GM23338 (cell line): ENCODE data around the gene MEX3B. TPM values are rescaled to one million over a fixed set of nuclear protein-coding genes. Genes with fewer than 3 reads are reported as not detected.

Experiments used
- ATAC-seq: fragments of 200-7000 bp; cut with Tn5 transposase; 3 replicates; pipeline ENCODE4 v1.9.1; 2020
- DNase-seq: peaks from one replicate; pipeline ENCODE4 v3.0.0-alpha.2; 2015; ENCODE audit warnings: low spot score
- H2AFZ ChIP-seq: fragments of 200-600 bp; sonication (generic); 2 replicates; pipeline ENCODE4 v1.8.0; 2016; ENCODE audit warnings: antibody characterized with exemption, mild to moderate bottlenecking, moderate library complexity
- H3F3A ChIP-seq: fragments of 200-600 bp; sonication (generic); replicated peaks from 2 replicates; pipeline ENCODE4 v1.8.0; 2017; ENCODE audit warnings: antibody characterized with exemption, mixed run types, low read depth
- H3K27ac ChIP-seq: fragments of 200-600 bp; sonication (generic); 2 replicates; pipeline ENCODE4 v1.6.1; 2016; ENCODE audit warnings: low read depth
- H3K27me3 ChIP-seq: fragments of 200-600 bp; sonication (generic); 2 replicates; pipeline ENCODE4 v1.8.0; 2016; ENCODE audit warnings: mild to moderate bottlenecking, mixed run types, moderate library complexity; ENCODE audit not compliant: insufficient read depth
- H3K36me3 ChIP-seq: fragments of 200-600 bp; sonication (generic); 2 replicates; pipeline ENCODE4 v1.8.0; 2016; ENCODE audit warnings: mild to moderate bottlenecking; ENCODE audit not compliant: insufficient read depth
- H3K4me1 ChIP-seq: fragments of 200-600 bp; sonication (generic); 2 replicates; pipeline ENCODE4 v1.8.0; 2016; ENCODE audit warnings: mild to moderate bottlenecking, moderate library complexity; ENCODE audit not compliant: insufficient read depth
- H3K4me2 ChIP-seq: fragments of 200-600 bp; sonication (generic); 2 replicates; pipeline ENCODE4 v1.7.1; 2017; ENCODE audit warnings: mixed run types
- H3K4me3 ChIP-seq: fragments of 200-600 bp; sonication (generic); 2 replicates; pipeline ENCODE4 v1.6.1; 2016; ENCODE audit warnings: mixed run types
- H3K79me2 ChIP-seq: fragments of 200-600 bp; sonication (generic); replicated peaks from 2 replicates; pipeline ENCODE4 v1.8.0; 2017; ENCODE audit warnings: mild to moderate bottlenecking; ENCODE audit not compliant: insufficient read depth
- H3K9me2 ChIP-seq: fragments of 200-600 bp; sonication (generic); 2 replicates; pipeline ENCODE4 v1.8.0; 2017; ENCODE audit not compliant: insufficient read depth
- H4K20me1 ChIP-seq: fragments of 200-600 bp; sonication (generic); replicated peaks from 2 replicates; pipeline ENCODE4 v1.8.0; 2017; ENCODE audit warnings: mild to moderate bottlenecking; ENCODE audit not compliant: insufficient read depth
- H3K27ac Mint-ChIP-seq: 2 replicates; pipeline ENCODE4 v1.8.0; 2020; ENCODE audit warnings: inconsistent platforms, mild to moderate bottlenecking, moderate library complexity, mixed read lengths
- H3K27me3 Mint-ChIP-seq: 3 replicates; pipeline ENCODE4 v1.8.0; 2022; ENCODE audit warnings: low read depth, mild to moderate bottlenecking, moderate library complexity, mixed read lengths, inconsistent platforms; ENCODE audit not compliant: insufficient read depth, poor library complexity
- H3K36me3 Mint-ChIP-seq: 3 replicates; pipeline ENCODE4 v1.8.0; 2021; ENCODE audit warnings: low read depth, mild to moderate bottlenecking, inconsistent platforms, moderate library complexity, mixed read lengths
- H3K4me1 Mint-ChIP-seq: 3 replicates; pipeline ENCODE4 v1.8.0; 2020; ENCODE audit warnings: mild to moderate bottlenecking, inconsistent platforms, mixed read lengths
- H3K4me3 Mint-ChIP-seq: 3 replicates; pipeline ENCODE4 v1.8.0; 2021; ENCODE audit warnings: moderate library complexity, mild to moderate bottlenecking, inconsistent platforms, mixed read lengths
- H3K9me3 Mint-ChIP-seq: 3 replicates; pipeline ENCODE4 v1.8.0; 2020; ENCODE audit warnings: moderate library complexity, mild to moderate bottlenecking, inconsistent platforms, mixed read lengths
- CREB1 ChIP-seq: fragments of 250-450 bp; sonication (Bioruptor Pico); IDR thresholded peaks from 2 replicates; pipeline ENCODE4 v1.5.0; 2020; ENCODE audit warnings: low read depth, mild to moderate bottlenecking, moderate library complexity
- CTCF ChIP-seq, 2 experiments: fragments of 200-600 bp in 1 of 2; sonication (generic) in 1 of 2; conservative IDR thresholded peaks; 2 replicates each; pipeline versions ENCODE4 v1.5.1 to v1.6.1; 2016 to 2017; ENCODE audit warnings: antibody characterized with exemption in 2 of 2, low read depth in 2 of 2, mild to moderate bottlenecking in 2 of 2, moderate library complexity in 1 of 2
- ETS1 ChIP-seq: IDR thresholded peaks from 2 replicates; pipeline ENCODE4 v1.6.1; 2016; ENCODE audit warnings: antibody characterized with exemption
- EZH2 ChIP-seq: fragments of 200-600 bp; sonication (generic); IDR thresholded peaks from one replicate; pipeline ENCODE4 v1.8.0; 2017; ENCODE audit warnings: antibody characterized with exemption, mild to moderate bottlenecking, low read depth; ENCODE audit not compliant: unreplicated experiment
- POLR2AphosphoS5 ChIP-seq: IDR thresholded peaks from 2 replicates; pipeline ENCODE4 v1.6.1; 2016; ENCODE audit warnings: antibody characterized with exemption, low read depth
- REST ChIP-seq: IDR thresholded peaks from one replicate; pipeline ENCODE4 v1.6.1; 2018; ENCODE audit warnings: antibody characterized with exemption; ENCODE audit not compliant: unreplicated experiment
- ZNF114 ChIP-seq: fragments of 250-450 bp; sonication (Bioruptor Pico); IDR thresholded peaks from 2 replicates; pipeline ENCODE4 v1.5.0; 2020; ENCODE audit warnings: mild to moderate bottlenecking, moderate library complexity
- ZNF331 ChIP-seq: fragments of 250-450 bp; sonication (Bioruptor Pico); IDR thresholded peaks from 2 replicates; pipeline ENCODE4 v1.5.0; 2020; ENCODE audit warnings: low read depth, mild to moderate bottlenecking, moderate library complexity
- ZNF462 ChIP-seq: fragments of 250-450 bp; sonication (Bioruptor Pico); IDR thresholded peaks from 2 replicates; pipeline ENCODE4 v1.5.0; 2020; ENCODE audit warnings: mild to moderate bottlenecking, moderate library complexity
- polyA plus RNA-seq: library from polyadenylated mRNA; unstranded; fragments of >200 nt; fragmentation: Nextera tagmentation; extraction: Ambion mirVana; gene quantifications from 2 replicates; pipeline ENCODE4 v1.2.1, GENCODE V29; 2016
- total RNA-seq: library from RNA; depleted of rRNA; stranded (reverse); fragments of >200 nt; shearing (Covaris generic); gene quantifications from 2 replicates; pipeline ENCODE4 v1.2.3, GENCODE V29; 2014

MEX3B gene
- total and polyA plus RNA-seq, 2 experiments from 2014 or later: 5.3 to 15.7 TPM

DNA sequence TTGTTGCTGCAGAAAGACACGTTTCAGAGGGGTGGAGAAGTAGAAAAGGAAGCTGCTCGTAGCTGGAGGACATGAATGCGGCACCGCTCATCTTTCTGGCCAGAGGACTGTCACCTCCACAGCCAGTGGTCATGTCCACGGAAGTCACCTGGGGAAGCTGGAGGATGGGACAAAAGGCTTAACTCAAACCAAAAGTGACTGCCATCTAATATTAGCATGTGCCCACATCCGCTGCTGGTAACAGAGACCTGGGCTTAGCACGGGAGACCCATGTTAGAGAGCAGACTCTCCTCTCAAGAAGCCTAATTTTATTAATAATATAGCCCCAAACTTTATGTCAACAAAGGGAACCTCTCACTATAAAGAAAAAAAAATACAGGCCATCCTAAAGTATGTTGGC is 5.9 kb downstream of the MEX3B start:
- Histone ChIP-seq H3K9me2 (no peaks in the 10 kb centered on the region), H3K36me3 (0 out of 2 replicates have a peak, but pooled peaks cover 7% of the 10 kb centered on the region), H2AFZ (no peak overlapping the region), H3K4me2 (no peak overlapping the region), H3K27ac (no peak overlapping the region), H3K4me1 (peaks cover 14% of the 10 kb centered on the region; the same call in 1 of the 2 replicates), H3K4me3 (no peak overlapping the region), H3K27me3 (peaks cover 21% of the 10 kb centered on the region), H4K20me1 (peaks cover 30% of the 10 kb centered on the region), H3K79me2 (peaks cover 9% of the 10 kb centered on the region; the same call in 1 of the 2 replicates), H3F3A (no peaks in the 10 kb centered on the region)
- Mint-ChIP-seq H3K4me1 (peaks cover 15% of the 10 kb centered on the region), H3K27ac (no peak overlapping the region), H3K4me3 (no peak overlapping the region), H3K9me3 (no peaks in the 10 kb centered on the region; the same call in 2 of the 3 replicates), H3K36me3 (peaks cover 8% of the 10 kb centered on the region; the same call in 2 of the 3 replicates), H3K27me3 (peaks cover 17% of the 10 kb centered on the region)
- TF ChIP-seq POLR2AphosphoS5 (no peak), CTCF (conservative IDR thresholded peaks at IDR 0.05; ENCODE audit: low read depth in 2 of 2) (no peak), EZH2 (no peak), CREB1 (CRISPR knock-in tag) (no peak), REST (no peak), ETS1 (no peak), ZNF462 (CRISPR knock-in tag) (no peak), ZNF114 (CRISPR knock-in tag) (no peak), ZNF331 (CRISPR knock-in tag) (no peak)
- DNase-seq (no peak), ATAC-seq (no peak)
